ENCODE results near the gene PTPN1. TPM values are rescaled to one million over a fixed set of nuclear protein-coding genes. Genes with fewer than 3 reads are reported as not detected.

The PTPN1 gene
- total RNA-seq, 1 donor: 45.3 TPM

GRCh38 chr20:50575865-50576720 lies 65.9 kb downstream of the PTPN1 start:
- peak; percentile 67 for DNase-seq (ENCODE audit: low read depth)
- H3K4me3 ChIP-seq (ENCODE audit: low read depth, low read length): no peak overlapping the region
- peak; percentile 80 for TF ChIP-seq CTCF (IDR thresholded peaks at IDR 0.05; ENCODE audit: insufficient read depth, low read depth, low read length)

- DNase-seq (ENCODE audit: low read depth): no peak
- no peak overlapping the region for H3K4me3 ChIP-seq (ENCODE audit: low read depth, low read length)
- no peak for TF ChIP-seq CTCF (IDR thresholded peaks at IDR 0.05; ENCODE audit: insufficient read depth, low read depth, low read length)
Observed at GRCh38 chr20:50577175-50578018, 67.2 kb downstream of the PTPN1 start.

GRCh38 chr20:50578061-50578777 lies 68.0 kb downstream of the PTPN1 start:
- DNase-seq (ENCODE audit: low read depth): no peak
- TF ChIP-seq CTCF (IDR thresholded peaks at IDR 0.05; ENCODE audit: insufficient read depth, low read depth, low read length): no peak

GRCh38 chr20:50578778-50579165 lies 68.6 kb downstream of the PTPN1 start:
- no peak for DNase-seq (ENCODE audit: low read depth)
- H3K4me3 ChIP-seq (ENCODE audit: low read depth, low read length): no peak overlapping the region
- no peak for TF ChIP-seq CTCF (IDR thresholded peaks at IDR 0.05; ENCODE audit: insufficient read depth, low read depth, low read length)

More at GRCh38 chr20:50578061-50578777, 68.0 kb downstream of the PTPN1 start:
- no peak overlapping the region for H3K4me3 ChIP-seq (ENCODE audit: low read depth, low read length)

GRCh38 chr20:50579511-50579910 lies 69.3 kb downstream of the PTPN1 start:
- DNase-seq (ENCODE audit: low read depth): no peak
- no peak for TF ChIP-seq CTCF (IDR thresholded peaks at IDR 0.05; ENCODE audit: insufficient read depth, low read depth, low read length)
- no peak overlapping the region for H3K4me3 ChIP-seq (ENCODE audit: low read depth, low read length)

GRCh38 chr20:50580016-50580747 lies 70.0 kb downstream of the PTPN1 start:
- TF ChIP-seq CTCF (IDR thresholded peaks at IDR 0.05; ENCODE audit: insufficient read depth, low read depth, low read length): peak; percentile 68
- peak; percentile 54 for DNase-seq (ENCODE audit: low read depth)

More at GRCh38 chr20:50580016-50580747, 70.0 kb downstream of the PTPN1 start:
- no peak overlapping the region for H3K4me3 ChIP-seq (ENCODE audit: low read depth, low read length)
